HG02763 (cell line): ENCODE measurements around the gene GON4L.
"Not testable (repeated sequence)": the region's sequence is repeated elsewhere in the genome, so short reads cannot be mapped to it uniquely, and the experiment has no call there.

Experiments used
- ATAC-seq: cut with Tn5 transposase; IDR thresholded peaks from one replicate; pipeline ENCODE4 v1.9.1; 2021; ENCODE audit warnings: mild to moderate bottlenecking, moderate library complexity; ENCODE audit not compliant: unreplicated experiment

The GON4L gene

GRCh38 chr1:155856975-155857930 is at the start of gene GON4L:
Gene GON4L, minus strand, starts transcription at chr1:155857214. Its CDS starts 3,434 bp downstream, at chr1:155853780.
- peak; percentile 43 for ATAC-seq

GRCh38 chr1:155904261-155904660 is 47.2 kb upstream of the GON4L start:
- ATAC-seq, result no peak

- no peak for ATAC-seq
Measured at GRCh38 chr1:155900161-155900560, 43.1 kb upstream of the GON4L start.

GRCh38 chr1:155899683-155900082 is 42.7 kb upstream of the GON4L start:
- no peak for ATAC-seq

- ATAC-seq, result no peak
Measured at GRCh38 chr1:155898888-155899287, 41.9 kb upstream of the GON4L start.

GRCh38 chr1:155897746-155898145 is 40.7 kb upstream of the GON4L start:
- no peak for ATAC-seq

- ATAC-seq, result not testable (repeated sequence)
Measured at GRCh38 chr1:155896476-155896875, 39.5 kb upstream of the GON4L start.

GRCh38 chr1:155895617-155896016 is 38.6 kb upstream of the GON4L start:
- ATAC-seq, result not testable (repeated sequence)

- ATAC-seq, result no peak
Measured at GRCh38 chr1:155893389-155894142, 36.6 kb upstream of the GON4L start.

GRCh38 chr1:155892796-155893195 is 35.8 kb upstream of the GON4L start:
- ATAC-seq, result no peak

GRCh38 chr1:155890251-155890650 is 33.2 kb upstream of the GON4L start:
- no peak for ATAC-seq

GRCh38 chr1:155889566-155889965 is 32.6 kb upstream of the GON4L start:
- ATAC-seq, result no peak

- no peak for ATAC-seq
Measured at GRCh38 chr1:155888481-155888880, 31.5 kb upstream of the GON4L start.

- no peak for ATAC-seq
Measured at GRCh38 chr1:155884982-155885381, 28.0 kb upstream of the GON4L start.

GRCh38 chr1:155884031-155884960 is 27.3 kb upstream of the GON4L start:
- no peak for ATAC-seq

GRCh38 chr1:155882766-155883165 is 25.8 kb upstream of the GON4L start:
- ATAC-seq, result no peak

GRCh38 chr1:155882235-155882634 is 25.2 kb upstream of the GON4L start:
- ATAC-seq, result no peak

GRCh38 chr1:155880950-155881349 is 23.9 kb upstream of the GON4L start:
- no peak for ATAC-seq

- ATAC-seq, result no peak
Measured at GRCh38 chr1:155880251-155880650, 23.2 kb upstream of the GON4L start.

- ATAC-seq, result no peak
Measured at GRCh38 chr1:155877945-155878344, 20.9 kb upstream of the GON4L start.

GRCh38 chr1:155873860-155874259 is 16.8 kb upstream of the GON4L start:
- no peak for ATAC-seq
